ENCODE data around the gene CPNE8. TPM values are rescaled to one million over a fixed set of nuclear protein-coding genes. Genes with fewer than 3 reads are reported as not detected.

The CPNE8 gene
- polyA plus RNA-seq, 1 donor = 13.5 TPM

DNA sequence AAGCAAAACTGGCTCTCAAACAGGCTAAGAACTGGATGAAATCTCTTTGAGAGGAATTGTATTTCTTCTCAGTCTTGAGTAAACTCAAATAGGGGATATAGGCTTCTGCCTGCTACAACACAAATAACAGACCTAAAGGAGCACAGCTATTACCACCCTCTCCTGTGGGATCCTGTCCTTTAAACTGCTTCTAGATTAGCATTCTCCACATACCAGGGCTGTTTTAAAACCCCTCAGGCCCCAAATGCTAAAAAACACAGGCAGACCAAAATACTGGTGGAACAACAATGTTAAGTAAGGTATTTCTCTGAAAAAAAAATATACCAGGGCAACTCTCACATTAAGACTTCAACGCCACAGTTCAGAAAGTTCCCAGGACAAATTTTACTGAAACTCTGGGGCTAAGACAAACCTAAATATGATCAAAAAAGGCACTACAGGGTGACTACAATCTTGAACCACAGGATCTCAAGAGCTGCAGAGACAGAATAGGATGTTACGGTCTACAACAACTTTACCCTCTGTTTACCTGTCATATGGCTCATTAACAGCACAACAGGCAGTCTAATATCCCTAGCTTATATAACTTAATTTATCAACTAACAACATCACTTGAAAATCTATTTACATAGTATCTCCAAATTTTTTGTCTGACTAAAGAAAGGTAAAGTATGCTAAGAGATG lies 7.2 kb downstream of the CPNE8 start:
- no peak for DNase-seq
- no peaks in the 10 kb centered on the region for H3K9me3 ChIP-seq (ENCODE audit: control insufficient read depth, low read depth, low read length)
- no CpG with 5 or more reads among the region's 2 CpGs for WGBS (ENCODE audit: insufficient coverage, low lambda C conversion rate)
- no peaks in the 10 kb centered on the region for H3K27me3 ChIP-seq (ENCODE audit: control insufficient read depth, insufficient read depth, low read length)
- H3K4me1 ChIP-seq (ENCODE audit: control insufficient read depth, insufficient read depth, low read length) = no peaks in the 10 kb centered on the region
- no peaks in the 10 kb centered on the region for H3K36me3 ChIP-seq (ENCODE audit: control insufficient read depth, insufficient read depth, low read length)
- H3K27ac ChIP-seq (ENCODE audit: low read length) = no peak overlapping the region
- no peak overlapping the region for H3K4me3 ChIP-seq (ENCODE audit: low read length)

DNA sequence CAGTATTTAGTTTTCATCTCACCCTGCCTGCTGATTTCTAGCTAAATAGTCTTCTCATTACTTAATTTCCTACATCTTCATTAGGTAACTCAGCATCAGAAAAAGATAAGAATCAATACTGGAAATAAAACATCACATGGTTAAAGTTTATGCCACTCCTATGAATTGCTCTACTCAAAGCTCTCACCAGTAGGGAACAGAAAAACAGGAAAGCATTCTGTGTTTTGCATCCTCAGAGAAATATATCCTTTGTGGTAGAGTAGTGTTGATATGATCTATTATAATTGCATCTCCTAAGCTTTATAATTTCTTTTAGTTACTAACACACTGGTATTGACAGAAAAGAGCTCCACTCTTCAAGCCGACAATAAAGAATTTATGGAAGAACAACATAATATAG lies 9.9 kb downstream of the CPNE8 start:
- no CpG with 5 or more reads among the region's 1 CpG for WGBS (ENCODE audit: insufficient coverage, low lambda C conversion rate)
- DNase-seq = no peak
- H3K36me3 ChIP-seq (ENCODE audit: control insufficient read depth, insufficient read depth, low read length) = no peaks in the 10 kb centered on the region
- no peaks in the 10 kb centered on the region for H3K27me3 ChIP-seq (ENCODE audit: control insufficient read depth, insufficient read depth, low read length)
- no peak overlapping the region for H3K4me3 ChIP-seq (ENCODE audit: low read length)
- H3K4me1 ChIP-seq (ENCODE audit: control insufficient read depth, insufficient read depth, low read length) = peaks cover 9% of the 10 kb centered on the region
- no peak overlapping the region for H3K27ac ChIP-seq (ENCODE audit: low read length)
- H3K9me3 ChIP-seq (ENCODE audit: control insufficient read depth, low read depth, low read length) = no peaks in the 10 kb centered on the region

DNA sequence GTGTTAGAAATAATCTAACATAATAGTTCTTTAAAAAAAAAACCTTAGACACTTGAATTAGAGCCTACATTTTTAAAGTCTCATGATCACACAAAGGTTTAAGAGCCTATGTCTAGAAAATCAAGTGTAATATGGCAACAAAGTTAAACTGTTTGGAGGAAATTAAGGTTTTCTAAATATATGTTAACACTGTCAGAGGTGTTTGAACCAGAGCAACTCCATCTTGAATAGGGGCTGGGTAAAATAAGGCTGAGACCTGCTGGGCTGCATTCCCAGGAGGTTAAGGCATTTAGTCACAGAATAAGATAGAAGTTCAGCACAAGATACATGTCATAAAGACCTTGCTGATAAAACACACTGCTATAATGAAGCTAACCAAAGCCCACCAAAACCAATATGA lies 12.4 kb downstream of the CPNE8 start:
- peaks cover 9% of the 10 kb centered on the region for H3K4me1 ChIP-seq (ENCODE audit: control insufficient read depth, insufficient read depth, low read length)
- H3K9me3 ChIP-seq (ENCODE audit: control insufficient read depth, low read depth, low read length) = no peaks in the 10 kb centered on the region
- no peaks in the 10 kb centered on the region for H3K36me3 ChIP-seq (ENCODE audit: control insufficient read depth, insufficient read depth, low read length)
- peak overlapping the region; percentile 54 for H3K27ac ChIP-seq (ENCODE audit: low read length)
- H3K27me3 ChIP-seq (ENCODE audit: control insufficient read depth, insufficient read depth, low read length) = no peaks in the 10 kb centered on the region
- DNase-seq = no peak
- H3K4me3 ChIP-seq (ENCODE audit: low read length) = no peak overlapping the region

DNA sequence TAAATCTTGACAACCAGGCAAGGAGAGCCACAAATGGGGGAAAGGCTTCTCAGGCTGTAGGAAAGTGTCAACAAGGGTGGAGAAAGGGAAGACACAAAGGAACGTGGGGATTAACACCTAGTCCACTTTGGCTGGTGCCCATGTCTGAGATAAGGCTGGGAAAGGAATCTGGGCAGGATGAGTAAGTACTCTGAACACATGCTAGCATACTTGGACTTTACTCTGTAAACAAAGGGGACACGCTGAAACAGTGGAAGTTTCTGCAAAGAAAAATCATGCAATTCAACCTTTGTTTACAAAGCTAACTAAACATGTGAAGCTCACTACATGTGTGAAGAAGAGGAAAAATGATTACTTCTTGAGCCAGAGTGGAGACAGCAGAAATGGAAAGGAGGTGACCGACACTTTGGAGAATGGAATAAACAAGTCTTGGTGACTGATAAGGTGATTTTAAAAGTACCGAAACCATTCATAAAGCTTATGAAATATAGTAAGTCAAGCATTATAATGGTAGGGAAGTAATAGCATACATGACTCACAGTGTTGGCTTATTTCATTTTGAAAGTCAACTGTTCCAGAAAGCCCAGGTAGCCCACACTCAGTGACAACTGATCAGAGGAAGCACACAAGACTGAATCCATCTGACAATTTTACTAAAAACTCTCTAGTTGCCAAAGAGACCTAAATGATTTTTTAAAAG lies 13.2 kb downstream of the CPNE8 start:
- Histone ChIP-seq H3K4me1 (ENCODE audit: control insufficient read depth, insufficient read depth, low read length) (peaks cover 9% of the 10 kb centered on the region), H3K9me3 (ENCODE audit: control insufficient read depth, low read depth, low read length) (no peaks in the 10 kb centered on the region), H3K36me3 (ENCODE audit: control insufficient read depth, insufficient read depth, low read length) (no peaks in the 10 kb centered on the region), H3K27ac (ENCODE audit: low read length) (peak overlapping the region; percentile 54), H3K4me3 (ENCODE audit: low read length) (no peak overlapping the region), H3K27me3 (ENCODE audit: control insufficient read depth, insufficient read depth, low read length) (no peaks in the 10 kb centered on the region)
- peak; percentile 74 to 92 for DNase-seq
- WGBS (ENCODE audit: insufficient coverage, low lambda C conversion rate) = 13% methylated on average over 1 of the region's 4 CpGs

DNA sequence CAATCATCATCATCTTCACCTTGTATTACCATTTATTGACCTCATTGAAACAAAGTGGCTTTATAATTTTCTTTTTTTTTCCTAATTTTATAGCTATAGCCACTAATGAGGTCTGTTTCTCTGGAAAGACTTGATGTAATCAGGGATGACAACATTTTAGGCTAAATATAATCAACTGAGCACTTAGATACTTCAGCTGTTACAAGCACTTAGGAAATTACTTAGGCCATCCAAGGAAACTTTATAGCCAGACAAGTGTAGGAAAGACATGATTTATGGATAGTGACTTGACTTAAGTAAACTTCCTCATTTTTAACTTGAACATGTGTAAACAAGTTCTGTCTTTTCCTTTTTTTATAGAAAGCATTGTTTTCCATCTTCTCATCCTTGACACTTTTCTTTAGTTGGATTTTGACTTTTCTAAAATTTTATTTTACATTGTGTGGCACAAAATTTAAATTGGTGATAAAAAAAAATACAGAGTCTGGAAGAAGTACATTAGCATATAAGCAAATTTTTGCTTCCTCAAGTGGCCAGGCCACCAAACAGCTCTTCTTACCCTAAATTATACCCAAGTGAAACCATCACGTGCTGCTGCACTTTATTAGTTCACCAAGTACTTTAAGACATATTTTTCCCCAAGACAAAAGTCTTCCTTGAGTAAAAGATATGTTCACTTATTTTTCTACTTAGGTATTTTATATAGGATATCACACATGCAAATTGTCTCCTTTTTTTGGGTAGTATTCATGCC lies 15.1 kb downstream of the CPNE8 start:
- no peaks in the 10 kb centered on the region for H3K9me3 ChIP-seq (ENCODE audit: control insufficient read depth, low read depth, low read length)
- H3K27me3 ChIP-seq (ENCODE audit: control insufficient read depth, insufficient read depth, low read length) = no peaks in the 10 kb centered on the region
- H3K36me3 ChIP-seq (ENCODE audit: control insufficient read depth, insufficient read depth, low read length) = no peaks in the 10 kb centered on the region
- H3K4me1 ChIP-seq (ENCODE audit: control insufficient read depth, insufficient read depth, low read length) = peaks cover 9% of the 10 kb centered on the region
- H3K27ac ChIP-seq (ENCODE audit: low read length) = no peak overlapping the region
- no peak overlapping the region for H3K4me3 ChIP-seq (ENCODE audit: low read length)
- 60% methylated on average over 1 of the region's 1 CpG for WGBS (ENCODE audit: insufficient coverage, low lambda C conversion rate)
- DNase-seq = no peak

DNA sequence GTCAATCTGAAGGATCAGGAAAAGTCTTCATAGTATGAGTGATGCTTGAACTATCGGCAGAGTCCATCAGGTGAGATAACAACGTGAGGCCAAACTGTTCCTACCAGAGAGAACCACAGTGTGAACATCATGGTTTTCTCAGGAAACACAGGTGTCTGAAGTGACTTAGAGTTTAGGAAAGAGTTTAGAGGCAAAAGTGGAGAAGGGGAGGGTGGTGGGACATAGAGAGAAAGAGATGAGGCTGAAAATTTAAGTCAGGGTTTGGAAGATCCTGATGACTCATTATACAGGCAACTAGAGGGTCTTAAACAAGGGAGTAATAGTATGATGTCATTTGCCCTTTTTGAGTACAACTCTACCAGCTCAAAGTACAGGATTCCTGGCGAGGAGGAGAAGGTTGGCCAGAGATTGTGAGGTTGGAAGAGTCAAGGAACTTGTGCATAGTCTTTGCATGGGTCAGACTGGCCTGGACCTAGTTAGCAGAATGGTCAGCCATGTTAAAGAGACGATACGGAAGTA lies 16.0 kb downstream of the CPNE8 start:
- 80% methylated on average over 3 of the region's 5 CpGs for WGBS (ENCODE audit: insufficient coverage, low lambda C conversion rate)
- H3K36me3 ChIP-seq (ENCODE audit: control insufficient read depth, insufficient read depth, low read length) = no peaks in the 10 kb centered on the region
- H3K4me3 ChIP-seq (ENCODE audit: low read length) = no peak overlapping the region
- no peaks in the 10 kb centered on the region for H3K9me3 ChIP-seq (ENCODE audit: control insufficient read depth, low read depth, low read length)
- H3K4me1 ChIP-seq (ENCODE audit: control insufficient read depth, insufficient read depth, low read length) = peaks cover 9% of the 10 kb centered on the region
- no peaks in the 10 kb centered on the region for H3K27me3 ChIP-seq (ENCODE audit: control insufficient read depth, insufficient read depth, low read length)
- no peak for DNase-seq
- H3K27ac ChIP-seq (ENCODE audit: low read length) = no peak overlapping the region

DNA sequence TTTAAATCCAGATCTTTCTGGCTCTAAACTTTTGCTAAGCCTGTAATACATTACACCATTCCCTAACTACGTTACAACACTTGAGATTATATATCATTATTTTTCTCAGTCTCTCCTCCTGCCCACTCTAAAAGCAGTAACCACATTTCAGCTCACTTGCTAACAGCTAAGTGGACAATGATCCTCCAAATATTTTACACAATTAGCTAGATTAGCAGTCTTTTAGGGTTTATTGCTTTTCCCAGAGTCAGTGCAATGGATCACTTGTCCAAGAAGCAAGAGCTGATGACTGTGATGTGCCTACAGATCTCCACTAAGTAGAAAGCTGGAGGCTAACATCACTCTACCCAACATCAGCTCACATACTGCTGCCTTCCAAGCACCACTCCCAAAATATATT lies 17.6 kb downstream of the CPNE8 start:
- H3K36me3 ChIP-seq (ENCODE audit: control insufficient read depth, insufficient read depth, low read length) = no peaks in the 10 kb centered on the region
- DNase-seq = no peak
- no peak overlapping the region for H3K4me3 ChIP-seq (ENCODE audit: low read length)
- H3K27me3 ChIP-seq (ENCODE audit: control insufficient read depth, insufficient read depth, low read length) = no peaks in the 10 kb centered on the region
- peaks cover 6% of the 10 kb centered on the region for H3K4me1 ChIP-seq (ENCODE audit: control insufficient read depth, insufficient read depth, low read length)
- no peaks in the 10 kb centered on the region for H3K9me3 ChIP-seq (ENCODE audit: control insufficient read depth, low read depth, low read length)
- WGBS (ENCODE audit: insufficient coverage, low lambda C conversion rate) = no CpG with 5 or more reads among the region's 1 CpG
- H3K27ac ChIP-seq (ENCODE audit: low read length) = no peak overlapping the region

DNA sequence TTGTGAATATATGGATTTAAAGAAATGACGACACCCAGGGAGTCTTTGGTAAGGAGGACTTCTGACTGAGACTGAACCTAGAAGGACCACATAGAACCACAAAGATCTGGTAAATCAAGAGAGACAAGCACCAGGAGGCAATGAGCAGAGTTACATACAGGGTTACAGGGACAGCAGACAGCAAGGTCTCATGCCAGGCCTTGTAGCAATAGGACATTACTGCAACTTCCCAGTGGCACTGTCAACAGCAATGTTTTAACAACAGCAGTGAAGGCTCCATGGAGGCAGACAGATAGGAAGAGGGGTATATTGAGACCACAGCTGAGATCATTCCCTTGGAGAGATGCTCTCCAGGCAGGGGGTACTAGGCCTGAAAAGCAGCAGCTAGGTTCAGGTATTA lies 18.5 kb downstream of the CPNE8 start:
- no peaks in the 10 kb centered on the region for H3K27me3 ChIP-seq (ENCODE audit: control insufficient read depth, insufficient read depth, low read length)
- WGBS (ENCODE audit: insufficient coverage, low lambda C conversion rate) = no CpG with 5 or more reads among the region's 1 CpG
- no peak overlapping the region for H3K4me3 ChIP-seq (ENCODE audit: low read length)
- no peaks in the 10 kb centered on the region for H3K36me3 ChIP-seq (ENCODE audit: control insufficient read depth, insufficient read depth, low read length)
- no peak for DNase-seq
- H3K27ac ChIP-seq (ENCODE audit: low read length) = no peak overlapping the region
- no peaks in the 10 kb centered on the region for H3K9me3 ChIP-seq (ENCODE audit: control insufficient read depth, low read depth, low read length)
- H3K4me1 ChIP-seq (ENCODE audit: control insufficient read depth, insufficient read depth, low read length) = peaks cover 2% of the 10 kb centered on the region

DNA sequence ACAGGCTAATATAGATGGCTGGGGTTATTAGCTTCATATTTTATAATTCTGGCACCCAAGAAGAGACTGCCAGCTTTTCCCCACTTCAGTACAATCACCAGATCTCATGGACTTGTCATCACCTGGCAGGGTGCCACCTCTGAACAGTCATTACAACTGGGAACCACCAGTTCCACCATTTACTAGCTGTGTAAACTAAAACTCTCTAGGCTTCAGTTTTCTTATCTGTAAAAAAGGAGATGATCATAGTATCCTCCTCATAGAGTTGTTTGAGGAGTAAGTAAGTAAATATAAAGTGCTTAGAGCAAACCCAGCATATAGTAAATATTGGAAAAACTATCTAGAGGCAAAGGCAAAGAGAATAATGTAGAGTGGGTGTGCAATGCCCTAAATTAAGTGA lies 19.3 kb downstream of the CPNE8 start:
- Histone ChIP-seq H3K36me3 (ENCODE audit: control insufficient read depth, insufficient read depth, low read length) (no peaks in the 10 kb centered on the region), H3K27me3 (ENCODE audit: control insufficient read depth, insufficient read depth, low read length) (no peaks in the 10 kb centered on the region), H3K4me3 (ENCODE audit: low read length) (no peak overlapping the region), H3K9me3 (ENCODE audit: control insufficient read depth, low read depth, low read length) (no peaks in the 10 kb centered on the region), H3K4me1 (ENCODE audit: control insufficient read depth, insufficient read depth, low read length) (no peaks in the 10 kb centered on the region), H3K27ac (ENCODE audit: low read length) (no peak overlapping the region)
- DNase-seq = peak; percentile 27 to 52

DNA sequence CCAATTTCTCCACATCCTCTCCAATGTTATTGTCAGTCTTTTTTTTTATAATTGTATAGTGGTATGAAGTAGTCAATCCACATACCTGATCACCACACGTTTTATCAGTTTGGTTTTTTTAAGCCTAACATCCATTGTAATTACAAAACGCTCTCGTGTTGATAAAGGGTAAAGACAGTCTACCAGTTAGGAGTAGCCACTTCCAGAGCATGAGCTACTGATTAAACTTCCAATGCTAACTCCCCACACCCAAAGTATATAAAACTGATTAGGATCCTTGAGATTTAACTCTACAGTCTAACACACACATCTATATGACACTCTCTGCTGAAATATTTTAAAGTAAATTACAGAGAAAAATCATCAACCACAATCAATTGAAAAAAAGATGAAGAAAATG lies 20.7 kb downstream of the CPNE8 start:
- Histone ChIP-seq H3K4me3 (ENCODE audit: low read length) (no peak overlapping the region), H3K27me3 (ENCODE audit: control insufficient read depth, insufficient read depth, low read length) (no peaks in the 10 kb centered on the region), H3K27ac (ENCODE audit: low read length) (no peak overlapping the region), H3K9me3 (ENCODE audit: control insufficient read depth, low read depth, low read length) (no peaks in the 10 kb centered on the region), H3K36me3 (ENCODE audit: control insufficient read depth, insufficient read depth, low read length) (no peaks in the 10 kb centered on the region), H3K4me1 (ENCODE audit: control insufficient read depth, insufficient read depth, low read length) (no peaks in the 10 kb centered on the region)
- 0% methylated on average over 1 of the region's 3 CpGs for WGBS (ENCODE audit: insufficient coverage, low lambda C conversion rate)
- no peak for DNase-seq

Measured in large intestine (tissue), 3 donors.